ENCODE measurements around the gene ASXL2.

The ASXL2 gene

GRCh38 chr2:25685741-25686140, 192.5 kb downstream of the ASXL2 start:
- H3K4me3 ChIP-seq (replicated peaks; ENCODE audit: insufficient read depth, low read length): no peak overlapping the region
- H3K27ac ChIP-seq (replicated peaks): no peak overlapping the region
- H3K27me3 ChIP-seq (ENCODE audit: insufficient read depth, poor library complexity, severe bottlenecking): no peaks in the 10 kb centered on the region
- DNase-seq (ENCODE audit: low read depth in 1 of 2, low spot score in 1 of 2): no peak
- TF ChIP-seq POLR2AphosphoS5 (IDR thresholded peaks at IDR 0.05; ENCODE audit: low read depth): no peak
- TF ChIP-seq REST (IDR thresholded peaks at IDR 0.05; ENCODE audit: insufficient replicate concordance, low read depth): no peak
- no peak for TF ChIP-seq GABPA (IDR thresholded peaks at IDR 0.05; ENCODE audit: low read depth)
- TF ChIP-seq CTCF (IDR thresholded peaks at IDR 0.05; ENCODE audit: insufficient read depth, low read length): no peak
- TF ChIP-seq SPI1 (IDR thresholded peaks at IDR 0.05; ENCODE audit: borderline replicate concordance, low read depth): no peak

- Histone ChIP-seq H3K27ac (replicated peaks) (no peak overlapping the region), H3K4me3 (replicated peaks; ENCODE audit: insufficient read depth, low read length) (no peak overlapping the region), H3K27me3 (ENCODE audit: insufficient read depth, poor library complexity, severe bottlenecking) (no peaks in the 10 kb centered on the region)
- DNase-seq (ENCODE audit: low read depth in 1 of 2, low spot score in 1 of 2): no peak
- TF ChIP-seq GABPA (IDR thresholded peaks at IDR 0.05; ENCODE audit: low read depth) (no peak), POLR2AphosphoS5 (IDR thresholded peaks at IDR 0.05; ENCODE audit: low read depth) (no peak)
Observed at GRCh38 chr2:25684577-25685473, 193.5 kb downstream of the ASXL2 start.
